Neural progenitor cell (in vitro differentiated cells): ENCODE measurements around the gene TEX14. TPM values are rescaled to one million over a fixed set of nuclear protein-coding genes. Genes with fewer than 3 reads are reported as not detected.
"Not testable (repeated sequence)": the region's sequence is repeated elsewhere in the genome, so short reads cannot be mapped to it uniquely, and the experiment has no call there.

Experiments used
- DNase-seq: peaks from one replicate; pipeline ENCODE4 v3.0.0-alpha.2; 2016; ENCODE audit warnings: low spot score
- H2AFZ ChIP-seq: fragments of 200-600 bp; sonication (generic); replicated peaks from 2 replicates; pipeline ENCODE4 v1.6.1; 2016; ENCODE audit warnings: antibody characterized with exemption
- H3F3A ChIP-seq: fragments of 200-600 bp; sonication (generic); 2 replicates; pipeline ENCODE4 v1.6.1; 2016; ENCODE audit warnings: antibody characterized with exemption, low read depth
- H3K27ac ChIP-seq: fragments of 200-600 bp; sonication (generic); 2 replicates; pipeline ENCODE4 v1.5.1; 2016; ENCODE audit warnings: mild to moderate bottlenecking
- H3K27me3 ChIP-seq: fragments of 200-600 bp; sonication (generic); 2 replicates; pipeline ENCODE4 v1.6.1; 2016; ENCODE audit warnings: mild to moderate bottlenecking, moderate library complexity
- H3K36me3 ChIP-seq: fragments of 200-600 bp; sonication (generic); 2 replicates; pipeline ENCODE4 v1.5.1; 2016
- H3K4me1 ChIP-seq: fragments of 200-600 bp; sonication (generic); 2 replicates; pipeline ENCODE4 v1.6.1; 2016; ENCODE audit warnings: mixed run types
- H3K4me2 ChIP-seq: fragments of 200-600 bp; sonication (generic); 2 replicates; pipeline ENCODE4 v1.6.1; 2016
- H3K4me3 ChIP-seq: fragments of 200-600 bp; sonication (generic); 2 replicates; pipeline ENCODE4 v1.5.1; 2016
- H3K79me2 ChIP-seq: fragments of 200-600 bp; sonication (generic); 2 replicates; pipeline ENCODE4 v1.6.1; 2016; ENCODE audit warnings: low read depth
- H3K9ac ChIP-seq: fragments of 200-600 bp; sonication (generic); 2 replicates; pipeline ENCODE4 v1.6.1; 2016
- H3K9me3 ChIP-seq: fragments of 200-600 bp; sonication (generic); 2 replicates; pipeline ENCODE4 v1.5.1; 2016; ENCODE audit warnings: low read depth
- H4K20me1 ChIP-seq: fragments of 200-600 bp; sonication (generic); 2 replicates; pipeline ENCODE4 v1.6.1; 2016; ENCODE audit warnings: low read depth
- H3K27ac Mint-ChIP-seq: 3 replicates; pipeline ENCODE4 v1.8.0; 2021; ENCODE audit warnings: mixed read lengths
- H3K27me3 Mint-ChIP-seq: 2 replicates; pipeline ENCODE4 v1.8.0; 2022; ENCODE audit warnings: low read depth, mild to moderate bottlenecking, inconsistent platforms, moderate library complexity, mixed read lengths; ENCODE audit not compliant: insufficient read depth
- H3K36me3 Mint-ChIP-seq: 3 replicates; pipeline ENCODE4 v1.8.0; 2021; ENCODE audit warnings: mixed read lengths
- H3K4me1 Mint-ChIP-seq: 3 replicates; pipeline ENCODE4 v1.8.0; 2021; ENCODE audit warnings: mixed read lengths
- H3K4me3 Mint-ChIP-seq: 3 replicates; pipeline ENCODE4 v1.8.0; 2021; ENCODE audit warnings: mild to moderate bottlenecking, moderate library complexity, mixed read lengths
- H3K9me3 Mint-ChIP-seq: 3 replicates; pipeline ENCODE4 v1.8.0; 2020; ENCODE audit warnings: mixed read lengths
- CTCF ChIP-seq: fragments of 200-600 bp; sonication (generic); IDR thresholded peaks from 2 replicates; pipeline ENCODE4 v1.5.1; 2017; ENCODE audit warnings: antibody characterized with exemption, mild to moderate bottlenecking
- EZH2 ChIP-seq: fragments of 200-600 bp; sonication (generic); IDR thresholded peaks from 2 replicates; pipeline ENCODE4 v1.6.1; 2017; ENCODE audit warnings: antibody characterized with exemption, mild to moderate bottlenecking, moderate library complexity
- EZH2phosphoT487 ChIP-seq: fragments of 200-600 bp; sonication (generic); IDR thresholded peaks from 2 replicates; pipeline ENCODE4 v1.6.1; 2017; ENCODE audit warnings: antibody characterized with exemption
- total RNA-seq: library from RNA; depleted of rRNA; stranded (reverse); fragments of >200 nt; gene quantifications from 2 replicates; pipeline ENCODE4 v1.2.3, GENCODE V29; 2015; ENCODE audit warnings: low replicate concordance

The TEX14 gene
- total RNA-seq, 1 donor from 2014 or later: 0.09 TPM

DNA sequence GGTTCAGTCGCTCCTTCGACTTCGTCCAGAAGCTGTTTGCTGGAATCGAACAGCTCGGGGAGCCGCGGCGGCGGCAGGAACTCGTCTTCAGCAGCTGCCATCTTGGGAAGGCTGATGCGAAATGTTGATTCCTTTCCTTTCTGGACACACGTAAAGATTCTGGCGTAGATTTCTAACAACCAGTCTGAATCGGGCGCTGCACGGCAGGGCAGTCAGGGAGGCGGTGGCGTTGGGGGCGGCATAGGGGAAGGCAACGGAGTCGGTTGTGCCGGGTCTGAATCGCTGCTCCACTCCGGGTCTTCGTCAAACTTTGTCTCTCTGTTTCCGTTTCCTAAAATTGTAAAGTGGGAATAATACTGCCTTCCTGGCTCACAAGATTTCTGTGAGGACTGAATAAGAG, 30.3 kb downstream of the TEX14 start:
- H3K27me3 Mint-ChIP-seq: peaks cover 5% of the 10 kb centered on the region
- Histone ChIP-seq H3F3A (peaks cover 27% of the 10 kb centered on the region), H3K4me3 (no peak overlapping the region), H3K27ac (no peak overlapping the region), H3K27me3 (no peaks in the 10 kb centered on the region), H3K36me3 (no peaks in the 10 kb centered on the region), H3K79me2 (no peaks in the 10 kb centered on the region), H2AFZ (peak overlapping the region; percentile 72), H4K20me1 (no peaks in the 10 kb centered on the region), H3K4me1 (no peaks in the 10 kb centered on the region), H3K9me3 (no peaks in the 10 kb centered on the region), H3K4me2 (no peak overlapping the region), H3K9ac (no peak overlapping the region)
- TF ChIP-seq EZH2 (no peak), CTCF (no peak), EZH2phosphoT487 (no peak)
- peak overlapping the region; percentile 74 for H3K27ac Mint-ChIP-seq
- H3K36me3 Mint-ChIP-seq: no peaks in the 10 kb centered on the region
- H3K9me3 Mint-ChIP-seq: no peaks in the 10 kb centered on the region
- DNase-seq: no peak
- H3K4me1 Mint-ChIP-seq: peaks cover 15% of the 10 kb centered on the region
- peak overlapping the region; percentile 41 for H3K4me3 Mint-ChIP-seq

GRCh38 chr17:58660621-58661020, 31.2 kb downstream of the TEX14 start:
- Histone ChIP-seq H3K4me2 (no peak overlapping the region), H3K27ac (no peak overlapping the region), H3F3A (peaks cover 27% of the 10 kb centered on the region), H3K4me3 (no peak overlapping the region), H2AFZ (peak overlapping the region; percentile 72), H3K79me2 (no peaks in the 10 kb centered on the region), H3K9ac (no peak overlapping the region), H3K27me3 (no peaks in the 10 kb centered on the region), H3K4me1 (no peaks in the 10 kb centered on the region), H4K20me1 (no peaks in the 10 kb centered on the region), H3K9me3 (no peaks in the 10 kb centered on the region), H3K36me3 (no peaks in the 10 kb centered on the region)
- Mint-ChIP-seq H3K27ac (no peak overlapping the region), H3K9me3 (no peaks in the 10 kb centered on the region), H3K4me1 (peaks cover 15% of the 10 kb centered on the region), H3K27me3 (peaks cover 5% of the 10 kb centered on the region), H3K4me3 (no peak overlapping the region), H3K36me3 (no peaks in the 10 kb centered on the region)
- no peak for DNase-seq
- TF ChIP-seq EZH2phosphoT487 (no peak), CTCF (no peak), EZH2 (no peak)

- Histone ChIP-seq H3K4me2 (peak overlapping the region; percentile 87), H3K9ac (peak overlapping the region; percentile 95), H3F3A (peaks cover 27% of the 10 kb centered on the region), H2AFZ (peak overlapping the region; percentile 55), H3K4me3 (peak overlapping the region; percentile 52)
- H3K27me3 Mint-ChIP-seq, H3K27ac ChIP-seq, H4K20me1 ChIP-seq, H3K27me3 ChIP-seq, H3K36me3 ChIP-seq, H3K36me3 Mint-ChIP-seq, H3K9me3 Mint-ChIP-seq, H3K79me2 ChIP-seq, H3K9me3 ChIP-seq, DNase-seq, H3K4me1 ChIP-seq, H3K27ac Mint-ChIP-seq: not testable (repeated sequence)
- Mint-ChIP-seq H3K4me3 (peak overlapping the region; percentile 84), H3K4me1 (peaks cover 15% of the 10 kb centered on the region)
Observed at GRCh38 chr17:58659714-58660084, 32.1 kb downstream of the TEX14 start.

DNA sequence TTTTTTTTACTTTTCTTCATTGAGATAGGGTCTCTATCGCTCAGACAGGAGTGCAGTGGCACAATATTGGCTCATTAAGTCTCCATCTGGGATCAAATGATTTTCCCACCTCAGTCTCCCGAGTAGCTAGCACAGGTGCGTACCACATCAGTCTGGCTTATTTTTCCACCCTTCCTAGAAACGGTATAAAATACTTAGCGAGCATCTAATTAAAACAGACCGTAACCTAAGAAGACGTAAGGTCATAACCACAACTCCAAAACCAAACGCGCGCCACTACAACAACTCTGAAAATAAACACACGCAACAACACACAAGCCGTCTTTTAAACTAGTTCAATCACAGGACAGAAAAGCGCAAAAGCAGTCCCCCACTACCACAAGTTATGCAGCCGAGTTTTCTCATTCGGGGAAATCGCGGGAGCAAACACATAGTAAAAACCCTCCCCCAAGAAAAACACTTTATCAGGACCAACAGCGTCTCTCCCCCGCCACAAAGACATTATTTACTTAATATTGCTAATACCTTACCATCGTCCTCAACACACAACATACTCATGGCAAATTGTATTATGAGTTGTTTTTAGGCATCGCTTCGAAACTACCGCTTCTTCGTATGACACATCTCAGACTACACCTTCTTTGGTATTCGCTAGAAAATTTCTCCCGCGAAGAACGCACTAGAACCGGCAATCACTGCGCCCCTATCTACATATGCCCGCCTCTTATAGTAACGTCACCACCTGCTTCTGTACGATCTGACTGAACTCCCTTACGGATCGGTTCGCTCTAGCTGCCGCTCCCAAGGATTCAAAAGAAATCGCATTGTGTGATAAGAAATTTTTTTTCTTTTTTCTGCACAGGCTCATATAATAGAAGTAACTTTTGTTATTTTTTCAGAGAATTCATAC, 32.8 kb downstream of the TEX14 start:
- Mint-ChIP-seq H3K9me3 (no peaks in the 10 kb centered on the region), H3K4me3 (peak overlapping the region; percentile 84), H3K27ac (peak overlapping the region; percentile 100), H3K4me1 (peaks cover 15% of the 10 kb centered on the region), H3K27me3 (peaks cover 5% of the 10 kb centered on the region), H3K36me3 (no peaks in the 10 kb centered on the region)
- Histone ChIP-seq H3K36me3 (no peaks in the 10 kb centered on the region), H3K4me3 (peak overlapping the region; percentile 52), H3K79me2 (no peaks in the 10 kb centered on the region), H4K20me1 (no peaks in the 10 kb centered on the region), H3K9ac (peak overlapping the region; percentile 95), H3F3A (peaks cover 27% of the 10 kb centered on the region), H3K4me2 (peak overlapping the region; percentile 87), H2AFZ (peak overlapping the region; percentile 55), H3K4me1 (no peaks in the 10 kb centered on the region), H3K9me3 (no peaks in the 10 kb centered on the region), H3K27me3 (no peaks in the 10 kb centered on the region), H3K27ac (peak overlapping the region; percentile 98)
- TF ChIP-seq EZH2phosphoT487 (no peak), CTCF (no peak), EZH2 (no peak)
- peak; percentile 86 for DNase-seq

DNA sequence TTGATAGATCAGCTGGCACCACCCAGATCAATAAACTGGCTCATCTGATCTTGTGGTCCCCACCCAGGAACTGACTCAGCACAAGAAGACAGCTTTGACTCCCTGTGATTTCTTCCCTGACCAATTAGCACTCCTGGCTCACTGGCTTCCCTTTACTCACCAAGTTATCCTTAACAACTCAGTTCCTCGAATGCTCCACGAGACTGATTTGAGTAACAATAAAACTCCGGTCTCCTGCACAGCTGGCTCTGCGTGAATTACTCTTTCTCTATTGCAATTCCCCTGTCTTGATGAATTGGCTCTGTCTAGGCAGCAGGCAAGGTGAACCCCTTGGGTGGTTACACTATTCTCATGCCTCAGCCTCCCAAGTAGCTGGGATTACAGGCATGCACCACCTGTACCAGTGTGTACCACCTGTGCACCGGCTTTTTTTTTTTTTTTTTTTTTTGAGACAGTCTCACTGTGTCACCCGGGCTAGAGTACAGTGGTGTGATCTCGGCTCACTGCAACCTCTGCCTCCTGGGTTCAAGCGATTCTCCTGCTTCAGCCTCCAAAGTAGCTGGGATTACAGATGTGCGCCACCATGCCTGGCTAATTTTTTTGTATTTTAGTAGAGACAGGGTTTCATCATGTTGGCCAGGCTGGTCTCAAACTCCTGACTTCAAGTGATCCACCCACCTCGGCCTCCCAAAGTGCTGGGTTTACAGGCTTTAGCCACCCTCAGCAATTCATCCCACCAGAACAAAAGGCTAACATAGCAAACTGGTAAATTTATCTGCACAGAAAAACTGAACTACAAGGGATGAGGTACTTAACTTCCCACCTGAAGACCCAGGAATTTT, 33.7 kb downstream of the TEX14 start:
- not testable (repeated sequence) for H3K79me2 ChIP-seq, H3K9me3 ChIP-seq, H2AFZ ChIP-seq, H3K27me3 ChIP-seq, H3K9ac ChIP-seq, H3K36me3 Mint-ChIP-seq, H3K27ac Mint-ChIP-seq, H3K27me3 Mint-ChIP-seq, H3K36me3 ChIP-seq, H3K9me3 Mint-ChIP-seq, H3K4me3 ChIP-seq, H3K4me1 ChIP-seq, H4K20me1 ChIP-seq
- H3F3A ChIP-seq: peaks cover 27% of the 10 kb centered on the region
- peak; percentile 49 for DNase-seq
- Mint-ChIP-seq H3K4me1 (peaks cover 15% of the 10 kb centered on the region), H3K4me3 (peak overlapping the region; percentile 84)
- H3K4me2 ChIP-seq: peak overlapping the region; percentile 87
- H3K27ac ChIP-seq: peak overlapping the region; percentile 98
